Breast epithelium (tissue), 3 donors: ENCODE data around the gene SYNGR3.

Experiments used
- CTCF ChIP-seq, 3 donors: fragments of 450-650 bp; IDR thresholded peaks; one replicate each; pipeline ENCODE4 v1.5.1; 2016 to 2017; ENCODE audit warnings: antibody characterized with exemption in 3 of 3, mild to moderate bottlenecking in 3 of 3, moderate library complexity in 3 of 3
- POLR2A ChIP-seq: fragments of 450-650 bp; IDR thresholded peaks from one replicate; pipeline ENCODE4 v1.6.1; 2016; ENCODE audit warnings: antibody characterized with exemption, mild to moderate bottlenecking, moderate library complexity
- POLR2AphosphoS5 ChIP-seq, 3 donors: sonication (generic); formaldehyde crosslinking; IDR thresholded peaks; one replicate each; pipeline ENCODE4 v1.6.1; 2017; ENCODE audit warnings: antibody characterized with exemption in 3 of 3

GRCh38 chr16:1976951-1977874 is 12.6 kb upstream of the SYNGR3 start:
- TF ChIP-seq POLR2A (no peak), CTCF (IDR thresholded peaks at IDR 0.05) (no peak), POLR2AphosphoS5 (IDR thresholded peaks at IDR 0.05) (no peak)
